ENCODE results near the gene LTC4S.
"Not testable (repeated sequence)": the region's sequence is repeated elsewhere in the genome, so short reads cannot be mapped to it uniquely, and the experiment has no call there.

LTC4S gene

DNA sequence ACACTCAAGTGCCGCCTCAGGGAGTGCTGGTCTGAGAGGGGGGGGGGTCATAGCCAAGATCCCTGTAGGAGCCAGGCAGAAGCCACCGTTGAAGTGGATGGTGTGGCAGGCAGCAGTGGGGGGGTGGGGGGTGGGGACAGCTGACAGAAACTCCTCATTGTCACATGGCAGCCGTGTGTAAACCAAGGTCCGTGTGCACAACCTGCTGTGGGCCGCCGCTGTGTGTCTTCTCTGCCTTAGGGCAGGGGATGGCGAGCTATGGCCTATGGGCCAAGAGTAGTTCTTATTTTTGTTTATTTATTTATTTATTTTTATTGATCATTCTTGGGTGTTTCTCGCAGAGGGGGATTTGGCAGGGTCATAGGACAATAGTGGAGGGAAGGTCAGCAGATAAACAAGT is 40.3 kb downstream of the LTC4S start:
- CTCF ChIA-PET = interaction anchor here (0.8 to 14.0 kb wide), 4 partner anchors 12 to 40 kb away, joined by 3 to 124 read pairs (median 4); no protein-coding TSS in a partner anchor
- Histone ChIP-seq H3K4me1 (ENCODE audit: control extremely low read depth in 1 of 4, control insufficient read depth in 4 of 4, insufficient read depth in 4 of 4, low read length in 3 of 4) (peaks cover 0 to 2% (median 0%) of the 10 kb centered on the region in 4 experiments), H3K36me3 (ENCODE audit: control insufficient read depth in 4 of 4, insufficient read depth in 4 of 4, low read length in 3 of 4) (peaks cover 15 to 85% (median 62%) of the 10 kb centered on the region in 4 experiments), H3K4me3 (ENCODE audit: control insufficient read depth in 1 of 7, extremely low read depth in 1 of 7, insufficient read depth in 4 of 7, low read depth in 2 of 7, low read length in 6 of 7) (no peak overlapping the region), H3K9me3 (ENCODE audit: control extremely low read depth in 1 of 5, control insufficient read depth in 4 of 5, insufficient read depth in 2 of 5, low read depth in 1 of 5, low read length in 4 of 5) (no peaks in the 10 kb centered on the region), H3K27me3 (replicated peaks in 2 of 5; ENCODE audit: control insufficient read depth in 4 of 5, insufficient read depth in 5 of 5, low read length in 4 of 5) (no peaks in the 10 kb centered on the region), H3K27ac (ENCODE audit: insufficient read depth in 1 of 2, low read depth in 1 of 2, low read length in 2 of 2, poor library complexity in 1 of 2, severe bottlenecking in 2 of 2) (no peak overlapping the region)
- 100% methylated on average over 1 of the region's 8 CpGs for WGBS (ENCODE audit: insufficient coverage)
- DNase-seq = no peak
- POLR2A ChIA-PET = interaction anchor here (0.9 kb wide), 1 partner anchor 25 kb away, joined by 3 read pairs; the partner anchor contains the start of gene MRNIP

- DNase-seq; H3K9me3 ChIP-seq (ENCODE audit: control extremely low read depth in 1 of 5, control insufficient read depth in 4 of 5, insufficient read depth in 2 of 5, low read depth in 1 of 5, low read length in 4 of 5); H3K27me3 ChIP-seq (replicated peaks in 2 of 5; ENCODE audit: control insufficient read depth in 4 of 5, insufficient read depth in 5 of 5, low read length in 4 of 5); POLR2A ChIA-PET; H3K4me1 ChIP-seq (ENCODE audit: control extremely low read depth in 1 of 4, control insufficient read depth in 4 of 4, insufficient read depth in 4 of 4, low read length in 3 of 4); H3K27ac ChIP-seq (ENCODE audit: insufficient read depth in 1 of 2, low read depth in 1 of 2, low read length in 2 of 2, poor library complexity in 1 of 2, severe bottlenecking in 2 of 2); H3K4me3 ChIP-seq (ENCODE audit: control insufficient read depth in 1 of 7, extremely low read depth in 1 of 7, insufficient read depth in 4 of 7, low read depth in 2 of 7, low read length in 6 of 7): not testable (repeated sequence)
- H3K36me3 ChIP-seq (ENCODE audit: control insufficient read depth in 4 of 4, insufficient read depth in 4 of 4, low read length in 3 of 4) = peaks cover 19 to 84% (median 59%) of the 10 kb centered on the region in 4 experiments
- 100% methylated on average over 5 of the region's 28 CpGs for WGBS (ENCODE audit: insufficient coverage)
- CTCF ChIA-PET = interaction anchor here (1.0 to 14.0 kb wide), 2 partner anchors 33 to 37 kb away, joined by 4 to 124 read pairs; no protein-coding TSS in a partner anchor
These were observed 41.1 kb downstream of the LTC4S start for GRCh38 chr5:179834871-179835270.

GRCh38 chr5:179836225-179837019 is 42.6 kb downstream of the LTC4S start:
- Histone ChIP-seq H3K36me3 (ENCODE audit: control insufficient read depth in 4 of 4, insufficient read depth in 4 of 4, low read length in 3 of 4) (peaks cover 22 to 83% (median 57%) of the 10 kb centered on the region in 4 experiments), H3K4me1 (ENCODE audit: control extremely low read depth in 1 of 4, control insufficient read depth in 4 of 4, insufficient read depth in 4 of 4, low read length in 3 of 4) (peaks cover 0 to 2% (median 0%) of the 10 kb centered on the region in 4 experiments), H3K27me3 (replicated peaks in 2 of 5; ENCODE audit: control insufficient read depth in 4 of 5, insufficient read depth in 5 of 5, low read length in 4 of 5) (no peaks in the 10 kb centered on the region), H3K9me3 (ENCODE audit: control extremely low read depth in 1 of 5, control insufficient read depth in 4 of 5, insufficient read depth in 2 of 5, low read depth in 1 of 5, low read length in 4 of 5) (no peaks in the 10 kb centered on the region), H3K27ac (ENCODE audit: insufficient read depth in 1 of 2, low read depth in 1 of 2, low read length in 2 of 2, poor library complexity in 1 of 2, severe bottlenecking in 2 of 2) (peak overlapping the region in 1 of 2 experiments; percentile 40), H3K4me3 (ENCODE audit: control insufficient read depth in 1 of 7, extremely low read depth in 1 of 7, insufficient read depth in 4 of 7, low read depth in 2 of 7, low read length in 6 of 7) (no peak overlapping the region)
- DNase-seq = peak; percentile 55 to 83 (median 77)
- POLR2A ChIA-PET = interaction anchor here (0.5 to 2.4 kb wide), 7 partner anchors 9 to 104 kb away, joined by 3 to 10 read pairs (median 4); no protein-coding TSS in a partner anchor
- CTCF ChIA-PET = interaction anchor here (1.0 to 1.6 kb wide), 4 partner anchors 11 to 82 kb away, joined by 3 to 6 read pairs (median 4); no protein-coding TSS in a partner anchor
- 93% methylated on average over 19 of the region's 19 CpGs for WGBS (ENCODE audit: insufficient coverage)

- H3K9me3 ChIP-seq (ENCODE audit: control extremely low read depth in 1 of 5, control insufficient read depth in 4 of 5, insufficient read depth in 2 of 5, low read depth in 1 of 5, low read length in 4 of 5) = no peaks in the 10 kb centered on the region
- no peak overlapping the region for H3K4me3 ChIP-seq (ENCODE audit: control insufficient read depth in 1 of 7, extremely low read depth in 1 of 7, insufficient read depth in 4 of 7, low read depth in 2 of 7, low read length in 6 of 7)
- peaks cover 0 to 2% (median 0%) of the 10 kb centered on the region in 4 experiments for H3K4me1 ChIP-seq (ENCODE audit: control extremely low read depth in 1 of 4, control insufficient read depth in 4 of 4, insufficient read depth in 4 of 4, low read length in 3 of 4)
- no peak for DNase-seq
- no peaks in the 10 kb centered on the region for H3K27me3 ChIP-seq (replicated peaks in 2 of 5; ENCODE audit: control insufficient read depth in 4 of 5, insufficient read depth in 5 of 5, low read length in 4 of 5)
- CTCF ChIA-PET = interaction anchor here (1.0 to 1.6 kb wide), 6 partner anchors 10 to 83 kb away, joined by 3 to 5 read pairs (median 4); no protein-coding TSS in a partner anchor
- POLR2A ChIA-PET = interaction anchor here (0.5 to 2.4 kb wide), 9 partner anchors 8 to 94 kb away, joined by 3 to 10 read pairs (median 3); partner anchors contain the start of gene SQSTM1
- 95% methylated on average over 13 of the region's 15 CpGs for WGBS (ENCODE audit: insufficient coverage)
- peaks cover 21 to 80% (median 56%) of the 10 kb centered on the region in 4 experiments for H3K36me3 ChIP-seq (ENCODE audit: control insufficient read depth in 4 of 4, insufficient read depth in 4 of 4, low read length in 3 of 4)
- peak overlapping the region in 1 of 2 experiments; percentile 36 for H3K27ac ChIP-seq (ENCODE audit: insufficient read depth in 1 of 2, low read depth in 1 of 2, low read length in 2 of 2, poor library complexity in 1 of 2, severe bottlenecking in 2 of 2)
These were observed 43.6 kb downstream of the LTC4S start for GRCh38 chr5:179837076-179838011.

DNA sequence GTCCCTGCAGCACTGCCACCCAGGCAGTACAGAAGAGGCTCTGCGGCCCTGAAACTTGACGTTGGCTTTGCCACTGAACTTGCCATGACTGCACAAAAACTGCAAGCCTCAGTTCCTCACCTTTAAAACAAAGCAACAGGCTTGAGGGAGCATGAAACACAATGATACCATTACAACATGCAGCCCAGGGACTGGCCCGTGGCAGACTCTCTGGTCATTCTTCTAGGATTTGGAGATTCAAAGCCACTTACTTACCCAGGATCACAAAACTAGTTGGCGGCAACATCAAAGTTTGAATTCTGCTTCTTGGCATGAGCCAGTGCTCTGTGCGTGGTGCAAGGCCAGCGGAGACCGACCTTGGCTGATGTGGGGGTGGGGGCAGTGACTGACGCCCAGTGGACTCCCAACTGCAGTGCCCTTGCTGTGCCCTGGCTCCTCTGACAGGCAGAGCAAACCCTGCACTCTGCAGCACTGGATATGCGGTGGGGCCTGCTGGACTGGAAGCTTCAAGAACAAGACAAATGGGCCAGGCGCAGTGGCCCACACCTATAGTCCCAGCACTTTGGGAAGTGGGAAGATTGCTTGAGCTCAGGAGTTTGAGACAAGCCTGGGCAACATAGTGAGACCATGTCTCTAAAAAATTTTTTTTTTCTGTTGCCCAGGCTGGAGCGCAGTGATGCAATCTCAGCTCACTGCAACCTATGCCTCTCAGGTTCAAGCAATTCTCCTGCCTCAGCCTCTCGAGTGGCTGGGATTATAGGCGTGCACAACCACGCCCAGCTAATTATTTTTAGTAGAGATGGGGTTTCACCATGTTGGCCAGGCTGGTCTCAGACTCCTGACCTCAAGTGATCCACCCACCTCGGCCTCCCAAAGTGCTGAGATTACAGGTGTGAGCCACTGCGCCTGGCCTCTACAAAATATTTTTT is 45.8 kb downstream of the LTC4S start:
- over 99% methylated on average over 13 of the region's 16 CpGs for WGBS (ENCODE audit: insufficient coverage)
- no peak overlapping the region for H3K27ac ChIP-seq (ENCODE audit: insufficient read depth in 1 of 2, low read depth in 1 of 2, low read length in 2 of 2, poor library complexity in 1 of 2, severe bottlenecking in 2 of 2)
- no peak overlapping the region for H3K4me3 ChIP-seq (ENCODE audit: control insufficient read depth in 1 of 7, extremely low read depth in 1 of 7, insufficient read depth in 4 of 7, low read depth in 2 of 7, low read length in 6 of 7)
- H3K27me3 ChIP-seq (replicated peaks in 2 of 5; ENCODE audit: control insufficient read depth in 4 of 5, insufficient read depth in 5 of 5, low read length in 4 of 5) = no peaks in the 10 kb centered on the region
- CTCF ChIA-PET = interaction anchor here (0.8 kb wide), 1 partner anchor 8 kb away, joined by 3 read pairs; no protein-coding TSS in a partner anchor
- H3K36me3 ChIP-seq (ENCODE audit: control insufficient read depth in 4 of 4, insufficient read depth in 4 of 4, low read length in 3 of 4) = peaks cover 13 to 72% (median 39%) of the 10 kb centered on the region in 4 experiments
- DNase-seq = no peak
- H3K9me3 ChIP-seq (ENCODE audit: control extremely low read depth in 1 of 5, control insufficient read depth in 4 of 5, insufficient read depth in 2 of 5, low read depth in 1 of 5, low read length in 4 of 5) = peaks cover 0 to 4% (median 2%) of the 10 kb centered on the region in 5 experiments
- peaks cover 0 to 2% (median 0%) of the 10 kb centered on the region in 4 experiments for H3K4me1 ChIP-seq (ENCODE audit: control extremely low read depth in 1 of 4, control insufficient read depth in 4 of 4, insufficient read depth in 4 of 4, low read length in 3 of 4)
- POLR2A ChIA-PET = interaction anchor here (0.6 kb wide), 1 partner anchor 12 kb away, joined by 3 read pairs; no protein-coding TSS in a partner anchor

GRCh38 chr5:179840321-179840720 is 46.5 kb downstream of the LTC4S start:
- ChIA-PET POLR2A (no interaction called here), CTCF (interaction anchor here (0.8 kb wide), 1 partner anchor 9 kb away, joined by 3 read pairs; no protein-coding TSS in a partner anchor)
- Histone ChIP-seq H3K27ac (ENCODE audit: insufficient read depth in 1 of 2, low read depth in 1 of 2, low read length in 2 of 2, poor library complexity in 1 of 2, severe bottlenecking in 2 of 2) (no peak overlapping the region), H3K9me3 (ENCODE audit: control extremely low read depth in 1 of 5, control insufficient read depth in 4 of 5, insufficient read depth in 2 of 5, low read depth in 1 of 5, low read length in 4 of 5) (peaks cover 0 to 5% (median 2%) of the 10 kb centered on the region in 5 experiments), H3K4me1 (ENCODE audit: control extremely low read depth in 1 of 4, control insufficient read depth in 4 of 4, insufficient read depth in 4 of 4, low read length in 3 of 4) (peaks cover 0 to 2% (median 0%) of the 10 kb centered on the region in 4 experiments), H3K27me3 (replicated peaks in 2 of 5; ENCODE audit: control insufficient read depth in 4 of 5, insufficient read depth in 5 of 5, low read length in 4 of 5) (no peaks in the 10 kb centered on the region), H3K36me3 (ENCODE audit: control insufficient read depth in 4 of 4, insufficient read depth in 4 of 4, low read length in 3 of 4) (peaks cover 13 to 74% (median 40%) of the 10 kb centered on the region in 4 experiments), H3K4me3 (ENCODE audit: control insufficient read depth in 1 of 7, extremely low read depth in 1 of 7, insufficient read depth in 4 of 7, low read depth in 2 of 7, low read length in 6 of 7) (no peak overlapping the region)
- no peak for DNase-seq
- 98% methylated on average over 11 of the region's 11 CpGs for WGBS (ENCODE audit: insufficient coverage)
